ENCODE results near the gene SORCS1.

SORCS1 gene

GRCh38 chr10:107206833-107207232 lies 42.3 kb upstream of the SORCS1 start:
- no peaks in the 10 kb centered on the region for H3K4me1 ChIP-seq (ENCODE audit: control insufficient read depth, insufficient read depth, low read length)
- H3K9me3 ChIP-seq (ENCODE audit: control insufficient read depth, insufficient read depth, low read depth, low read length), result no peaks in the 10 kb centered on the region
- H3K27ac ChIP-seq (ENCODE audit: extremely low read depth, low read depth, low read length), result no peak overlapping the region
- H3K4me3 ChIP-seq (ENCODE audit: low read depth, low read length), result no peak overlapping the region
- TF ChIP-seq ZNF416 (tag by site-specific recombination; IDR thresholded peaks at IDR 0.05) (no peak), ZNF37A (tag by site-specific recombination; IDR thresholded peaks at IDR 0.05) (no peak), ZSCAN4 (tag by site-specific recombination; IDR thresholded peaks at IDR 0.05) (no peak), ZNF423 (tag by site-specific recombination; IDR thresholded peaks at IDR 0.05) (no peak), ZNF473 (tag by site-specific recombination; IDR thresholded peaks at IDR 0.05) (no peak), ZNF623 (tag by site-specific recombination; IDR thresholded peaks at IDR 0.05) (no peak), BCL6B (tag by site-specific recombination; IDR thresholded peaks at IDR 0.05) (no peak), ZNF112 (tag by site-specific recombination; IDR thresholded peaks at IDR 0.05) (no peak), ZNF18 (tag by site-specific recombination; IDR thresholded peaks at IDR 0.05) (no peak), REPIN1 (tag by site-specific recombination; IDR thresholded peaks at IDR 0.05; ENCODE audit: low read depth) (no peak)
- ChIA-PET POLR2A (no interaction called here), CTCF (no interaction called here)
- H3K36me3 ChIP-seq (ENCODE audit: control insufficient read depth in 2 of 2, insufficient read depth in 1 of 2, low read length in 2 of 2), result no peaks in the 10 kb centered on the region

GRCh38 chr10:107169516-107169915 lies 5.0 kb upstream of the SORCS1 start:
- Histone ChIP-seq H3K36me3 (ENCODE audit: control insufficient read depth in 2 of 2, insufficient read depth in 1 of 2, low read length in 2 of 2) (no peaks in the 10 kb centered on the region), H3K4me1 (ENCODE audit: control insufficient read depth, insufficient read depth, low read length) (no peaks in the 10 kb centered on the region), H3K4me3 (ENCODE audit: low read depth, low read length) (no peak overlapping the region), H3K27ac (ENCODE audit: extremely low read depth, low read depth, low read length) (no peak overlapping the region), H3K9me3 (ENCODE audit: control insufficient read depth, insufficient read depth, low read depth, low read length) (no peaks in the 10 kb centered on the region)
- ChIA-PET CTCF (interaction anchor here (0.6 kb wide), 1 partner anchor 287 kb away, joined by 3 read pairs; no protein-coding TSS in a partner anchor), POLR2A (no interaction called here)
- no peak for TF ChIP-seq HOXD13 (CRISPR knock-in tag; IDR thresholded peaks at IDR 0.05; ENCODE audit: borderline replicate concordance)
- TF ChIP-seq KLF17 (tag by site-specific recombination; IDR thresholded peaks at IDR 0.05), result no peak
- TF ChIP-seq ZNF184 (tag by site-specific recombination; IDR thresholded peaks at IDR 0.05), result no peak
- TF ChIP-seq ZNF501 (tag by site-specific recombination; IDR thresholded peaks at IDR 0.05), result no peak
- TF ChIP-seq ZNF510 (tag by site-specific recombination; IDR thresholded peaks at IDR 0.05; ENCODE audit: insufficient replicate concordance), result no peak
- no peak for TF ChIP-seq ZIC2 (tag by site-specific recombination; IDR thresholded peaks at IDR 0.05)
- no peak for TF ChIP-seq ZNF623 (tag by site-specific recombination; IDR thresholded peaks at IDR 0.05)
- TF ChIP-seq GLIS2 (tag by site-specific recombination; IDR thresholded peaks at IDR 0.05), result no peak
- TF ChIP-seq ZNF175 (tag by site-specific recombination; IDR thresholded peaks at IDR 0.05), result no peak
- TF ChIP-seq ZNF548 (tag by site-specific recombination; IDR thresholded peaks at IDR 0.05), result no peak
- no peak for TF ChIP-seq KLF9 (tag by site-specific recombination; IDR thresholded peaks at IDR 0.05; ENCODE audit: low read depth)
- no peak for TF ChIP-seq SP7 (tag by site-specific recombination; IDR thresholded peaks at IDR 0.05)
- TF ChIP-seq ZBTB1 (tag by site-specific recombination; IDR thresholded peaks at IDR 0.05), result no peak
- no peak for TF ChIP-seq ZNF274 (IDR thresholded peaks at IDR 0.05; ENCODE audit: low read length)
- TF ChIP-seq ZNF274 (tag by site-specific recombination; IDR thresholded peaks at IDR 0.05; ENCODE audit: borderline replicate concordance), result no peak
- no peak for TF ChIP-seq ZXDB (tag by site-specific recombination; IDR thresholded peaks at IDR 0.05)
- TF ChIP-seq ZNF449 (tag by site-specific recombination; IDR thresholded peaks at IDR 0.05), result no peak
- no peak for TF ChIP-seq PRDM1 (tag by site-specific recombination; IDR thresholded peaks at IDR 0.05)

All from HEK293 (cell line).